ENCODE data around the gene JUP. TPM values are rescaled to one million over a fixed set of nuclear protein-coding genes. Genes with fewer than 3 reads are reported as not detected.
"Not testable (repeated sequence)": the region's sequence is repeated elsewhere in the genome, so short reads cannot be mapped to it uniquely, and the experiment has no call there.

The JUP gene
- total and polyA plus RNA-seq, 4 donors = 35.7 to 64.3 (median 44.7) TPM

DNA sequence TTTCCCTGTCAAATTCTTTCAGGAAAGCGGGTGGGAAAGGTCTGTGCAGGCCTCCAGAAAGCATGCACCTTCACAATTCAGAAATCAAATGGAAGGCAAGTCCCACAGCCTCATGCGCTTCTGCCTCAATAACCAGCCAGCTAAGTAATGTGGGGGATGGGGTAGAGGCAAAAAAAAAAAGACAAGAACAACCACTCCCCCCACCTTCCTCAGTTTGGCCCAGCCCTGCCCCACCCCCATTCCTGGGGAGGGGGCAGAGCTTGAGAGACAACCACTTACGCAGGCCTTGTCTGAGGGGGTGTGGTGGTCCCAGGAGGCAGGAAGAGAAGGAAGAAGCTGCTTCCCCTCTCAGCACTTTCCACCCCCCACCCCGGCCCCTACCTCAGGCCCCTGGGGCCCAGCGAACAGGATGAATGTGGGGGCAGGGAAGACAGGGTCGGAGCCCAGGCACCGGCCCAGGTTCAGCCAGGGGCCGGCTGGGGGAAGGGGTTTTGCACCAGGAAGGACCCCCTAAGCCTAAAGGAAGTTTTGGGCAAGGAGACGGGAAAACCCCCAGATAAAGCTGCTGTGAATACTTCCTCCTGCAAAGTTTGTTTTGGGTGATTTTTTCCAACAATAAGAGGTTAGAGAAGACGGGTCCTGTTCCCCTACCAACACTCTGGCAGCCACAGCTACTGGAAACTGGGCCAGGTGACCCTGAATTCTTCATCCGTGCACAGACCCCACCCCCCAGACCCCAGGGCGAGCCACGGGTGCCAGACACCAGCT, 1.2 kb downstream of the JUP start:
- peaks cover 0 to 6% of the 10 kb centered on the region in 2 donors for H3K4me1 ChIP-seq (ENCODE audit: control insufficient read depth in 1 of 2, insufficient read depth in 2 of 2, low read length in 2 of 2)
- no peaks in the 10 kb centered on the region for H3K27me3 ChIP-seq (ENCODE audit: control insufficient read depth in 1 of 2, insufficient read depth in 2 of 2, low read length in 1 of 2)
- H3K4me3 ChIP-seq (ENCODE audit: low read length in 2 of 2) = peak overlapping the region; percentile 31 to 51
- ATAC-seq (ENCODE audit: low FRiP score) (no peak), DNase-seq (no peak)
- no peaks in the 10 kb centered on the region for H3K36me3 ChIP-seq (ENCODE audit: control insufficient read depth in 1 of 2, insufficient read depth in 2 of 2, low read length in 1 of 2)
- no peaks in the 10 kb centered on the region for H3K9me3 ChIP-seq (ENCODE audit: control insufficient read depth, low read length)
- intact Hi-C loops (cut with DNase I) = no loop called here
- H3K27ac ChIP-seq (ENCODE audit: low read depth in 1 of 2, low read length in 2 of 2) = no peak overlapping the region
- WGBS, 2 donors = 11 to 12% methylated on average over 12 to 13 of the region's 13 CpGs

DNA sequence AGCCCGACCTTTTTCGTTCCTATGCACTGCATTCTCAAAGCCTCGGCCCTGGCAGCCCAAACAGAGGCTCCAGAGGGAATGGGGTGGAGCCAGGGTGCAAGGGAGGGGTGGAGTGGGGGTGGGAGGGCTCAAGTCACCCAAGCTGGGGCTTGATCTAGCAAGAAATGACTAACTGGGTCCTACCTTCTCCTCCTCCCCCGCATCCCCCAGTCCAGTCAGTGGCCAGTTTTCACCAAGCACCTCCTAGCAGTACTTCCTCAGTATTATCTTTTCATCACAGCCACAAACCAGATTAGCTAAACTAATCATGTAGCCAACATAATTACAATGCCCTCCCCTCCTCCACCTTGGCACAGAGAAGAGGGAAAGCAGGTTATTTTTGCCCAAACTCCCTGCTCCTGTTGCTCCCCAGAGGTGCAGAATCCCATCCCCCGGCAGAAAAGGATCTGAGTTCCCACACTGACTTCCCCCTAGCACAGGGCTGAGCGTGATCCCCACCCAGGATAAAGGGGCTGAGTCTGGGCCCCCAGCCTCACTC, 2.2 kb downstream of the JUP start:
- DNase-seq = no peak
- no peak overlapping the region for H3K4me3 ChIP-seq (ENCODE audit: low read length in 2 of 2)
- 17 to 19% methylated on average over 6 of the region's 6 CpGs for WGBS, 2 donors
- no peaks in the 10 kb centered on the region for H3K9me3 ChIP-seq (ENCODE audit: control insufficient read depth, low read length)
- intact Hi-C loops (cut with DNase I) = no loop called here
- peak; percentile 22 for ATAC-seq (ENCODE audit: low FRiP score)
- peaks cover 0 to 6% of the 10 kb centered on the region in 2 donors for H3K4me1 ChIP-seq (ENCODE audit: control insufficient read depth in 1 of 2, insufficient read depth in 2 of 2, low read length in 2 of 2)
- no peak overlapping the region for H3K27ac ChIP-seq (ENCODE audit: low read depth in 1 of 2, low read length in 2 of 2)
- H3K36me3 ChIP-seq (ENCODE audit: control insufficient read depth in 1 of 2, insufficient read depth in 2 of 2, low read length in 1 of 2) = no peaks in the 10 kb centered on the region
- H3K27me3 ChIP-seq (ENCODE audit: control insufficient read depth in 1 of 2, insufficient read depth in 2 of 2, low read length in 1 of 2) = no peaks in the 10 kb centered on the region

DNA sequence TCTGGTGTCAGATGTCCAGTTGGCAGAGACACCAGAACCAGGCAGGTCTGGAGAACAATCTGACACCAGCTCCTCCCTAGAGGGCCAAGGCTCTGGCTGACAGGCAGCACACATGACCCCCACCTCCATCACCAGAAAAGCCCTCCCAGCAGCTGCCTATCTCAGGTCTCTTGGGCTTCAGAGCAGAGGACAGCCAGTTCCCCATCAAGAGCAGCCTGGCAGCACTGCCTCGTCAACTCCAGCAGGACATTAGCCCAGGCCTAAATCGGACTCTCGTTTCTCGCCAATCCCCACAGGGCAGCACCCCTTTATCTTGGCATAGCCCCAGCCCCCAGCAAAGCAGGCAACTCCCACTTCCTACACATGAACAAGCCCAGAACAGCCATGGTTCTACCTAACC, 4.4 kb downstream of the JUP start:
- H3K4me1 ChIP-seq (ENCODE audit: control insufficient read depth in 1 of 2, insufficient read depth in 2 of 2, low read length in 2 of 2) = peaks cover 0 to 6% of the 10 kb centered on the region in 2 donors
- DNase-seq (no peak), ATAC-seq (ENCODE audit: low FRiP score) (no peak)
- H3K27ac ChIP-seq (ENCODE audit: low read depth in 1 of 2, low read length in 2 of 2) = no peak overlapping the region
- H3K4me3 ChIP-seq (ENCODE audit: low read length in 2 of 2) = no peak overlapping the region
- H3K27me3 ChIP-seq (ENCODE audit: control insufficient read depth in 1 of 2, insufficient read depth in 2 of 2, low read length in 1 of 2) = no peaks in the 10 kb centered on the region
- intact Hi-C loops (cut with DNase I) = no loop called here
- 0 to 10% methylated on average over 4 of the region's 4 CpGs for WGBS, 2 donors
- no peaks in the 10 kb centered on the region for H3K36me3 ChIP-seq (ENCODE audit: control insufficient read depth in 1 of 2, insufficient read depth in 2 of 2, low read length in 1 of 2)
- H3K9me3 ChIP-seq (ENCODE audit: control insufficient read depth, low read length) = no peaks in the 10 kb centered on the region

DNA sequence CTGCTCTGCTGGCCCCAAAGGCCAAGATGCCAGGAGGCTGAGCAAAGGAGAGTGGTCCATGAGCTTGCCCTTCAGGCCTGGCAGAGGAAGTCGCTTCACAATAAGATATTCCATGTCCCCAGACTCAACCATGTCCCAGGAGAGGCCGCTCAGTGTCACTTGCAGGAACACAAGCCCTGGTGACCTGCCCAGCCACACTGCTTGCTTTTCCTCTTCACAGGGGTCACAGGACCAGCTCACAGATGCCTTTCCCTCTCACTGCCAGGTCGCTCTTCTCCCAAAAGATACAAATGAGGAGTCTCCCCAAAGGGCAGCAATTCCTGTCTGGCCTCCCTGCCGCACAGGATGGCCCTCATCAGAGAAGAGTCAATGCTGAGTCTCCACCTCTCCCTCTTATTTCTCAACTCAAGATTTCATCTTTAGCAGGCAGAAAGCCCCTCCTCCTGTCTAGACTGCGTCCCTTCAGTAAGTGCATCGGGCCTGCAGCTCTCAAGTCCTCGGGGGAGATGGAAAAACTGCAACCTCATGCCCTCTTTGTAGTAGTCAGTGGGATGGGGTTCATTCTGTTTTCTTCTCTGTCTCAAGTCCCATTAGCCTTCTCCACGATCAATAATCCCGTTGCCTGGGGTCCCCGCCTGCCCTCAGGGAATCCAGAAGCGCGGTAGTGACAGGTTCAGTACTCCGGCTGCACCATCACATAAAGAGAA, 5.0 kb downstream of the JUP start:
- DNase-seq (no peak), ATAC-seq (ENCODE audit: low FRiP score) (no peak)
- Histone ChIP-seq H3K27ac (ENCODE audit: low read depth in 1 of 2, low read length in 2 of 2) (no peak overlapping the region), H3K27me3 (ENCODE audit: control insufficient read depth in 1 of 2, insufficient read depth in 2 of 2, low read length in 1 of 2) (no peaks in the 10 kb centered on the region), H3K9me3 (ENCODE audit: control insufficient read depth, low read length) (no peaks in the 10 kb centered on the region), H3K4me3 (ENCODE audit: low read length in 2 of 2) (no peak overlapping the region), H3K4me1 (ENCODE audit: control insufficient read depth in 1 of 2, insufficient read depth in 2 of 2, low read length in 2 of 2) (peaks cover 0 to 6% of the 10 kb centered on the region in 2 donors), H3K36me3 (ENCODE audit: control insufficient read depth in 1 of 2, insufficient read depth in 2 of 2, low read length in 1 of 2) (no peaks in the 10 kb centered on the region)
- intact Hi-C loops (cut with DNase I) = no loop called here
- 74 to 78% methylated on average over 13 of the region's 13 CpGs for WGBS, 2 donors

DNA sequence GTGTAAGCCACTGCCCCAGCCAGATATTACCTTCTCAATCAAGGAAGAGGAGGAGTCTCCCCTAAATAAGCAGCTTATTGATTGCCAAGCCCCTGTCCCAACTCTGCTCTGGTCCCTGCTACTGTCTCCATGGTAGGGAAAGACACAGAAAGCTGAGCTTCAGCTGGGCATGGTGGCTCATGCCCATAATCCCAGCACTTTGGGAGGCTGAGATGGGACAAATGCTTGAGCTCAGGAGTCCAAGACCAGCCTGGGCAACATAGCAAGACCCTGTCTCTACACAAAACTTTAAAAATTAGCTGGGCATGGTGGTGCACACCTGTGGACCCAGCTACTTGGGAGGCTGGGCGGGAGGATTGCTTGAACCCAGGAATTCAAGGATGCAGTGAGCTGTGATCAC, 6.6 kb downstream of the JUP start:
- no peaks in the 10 kb centered on the region for H3K27me3 ChIP-seq (ENCODE audit: control insufficient read depth in 1 of 2, insufficient read depth in 2 of 2, low read length in 1 of 2)
- no peaks in the 10 kb centered on the region for H3K9me3 ChIP-seq (ENCODE audit: control insufficient read depth, low read length)
- H3K4me3 ChIP-seq (ENCODE audit: low read length in 2 of 2) = no peak overlapping the region
- H3K4me1 ChIP-seq (ENCODE audit: control insufficient read depth in 1 of 2, insufficient read depth in 2 of 2, low read length in 2 of 2) = no peaks in the 10 kb centered on the region
- ATAC-seq (ENCODE audit: low FRiP score) (no peak), DNase-seq (no peak)
- H3K36me3 ChIP-seq (ENCODE audit: control insufficient read depth in 1 of 2, insufficient read depth in 2 of 2, low read length in 1 of 2) = no peaks in the 10 kb centered on the region
- no peak overlapping the region for H3K27ac ChIP-seq (ENCODE audit: low read depth in 1 of 2, low read length in 2 of 2)
- intact Hi-C loops (cut with DNase I) = no loop called here
- WGBS, 2 donors = 95 to 100% methylated on average over 1 of the region's 1 CpG

DNA sequence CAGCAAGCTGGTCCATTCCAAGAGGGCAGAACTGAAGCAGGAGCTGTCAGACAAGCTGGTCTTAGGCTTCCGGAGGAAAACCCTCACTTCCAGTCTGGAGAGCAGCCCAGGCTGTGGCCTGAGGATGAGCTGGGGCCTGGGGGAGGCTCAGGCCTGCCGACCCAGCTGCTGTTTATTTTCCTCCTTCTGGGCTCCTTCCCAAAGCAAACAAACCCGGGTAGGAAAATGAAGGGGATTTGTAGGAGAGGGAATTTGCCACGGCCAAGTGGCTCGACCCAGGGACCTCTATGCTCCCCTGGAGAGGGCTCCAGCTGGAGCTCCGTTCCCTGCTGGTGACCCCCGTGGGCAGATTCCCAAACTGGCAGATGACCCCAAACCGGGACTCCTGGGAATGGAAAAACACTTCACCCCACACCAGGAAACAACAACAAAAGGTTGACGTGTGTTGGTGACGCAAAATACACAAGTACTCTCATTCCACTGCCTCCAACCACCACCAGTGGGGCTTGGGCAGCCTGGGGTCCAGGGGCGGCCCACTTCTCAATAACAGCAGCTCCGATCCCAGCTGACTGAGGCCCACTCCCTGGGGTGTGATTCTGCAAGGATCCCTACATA, 8.8 kb downstream of the JUP start:
- H3K36me3 ChIP-seq (ENCODE audit: control insufficient read depth in 1 of 2, insufficient read depth in 2 of 2, low read length in 1 of 2) = no peaks in the 10 kb centered on the region
- 19 to 22% methylated on average over 12 of the region's 12 CpGs for whole genome bisulfite sequencing, 2 donors
- peak overlapping the region in 1 of 2 donors; percentile 41 for H3K27ac ChIP-seq (ENCODE audit: low read depth in 1 of 2, low read length in 2 of 2)
- H3K4me1 ChIP-seq (ENCODE audit: control insufficient read depth in 1 of 2, insufficient read depth in 2 of 2, low read length in 2 of 2) = no peaks in the 10 kb centered on the region
- ATAC-seq (ENCODE audit: low FRiP score) (peak; percentile 72), DNase-seq (peak in 1 of 2 donors; percentile 78)
- H3K27me3 ChIP-seq (ENCODE audit: control insufficient read depth in 1 of 2, insufficient read depth in 2 of 2, low read length in 1 of 2) = no peaks in the 10 kb centered on the region
- intact Hi-C loops (cut with DNase I) = no loop called here
- no peaks in the 10 kb centered on the region for H3K9me3 ChIP-seq (ENCODE audit: control insufficient read depth, low read length)
- H3K4me3 ChIP-seq (ENCODE audit: low read length in 2 of 2) = no peak overlapping the region

DNA sequence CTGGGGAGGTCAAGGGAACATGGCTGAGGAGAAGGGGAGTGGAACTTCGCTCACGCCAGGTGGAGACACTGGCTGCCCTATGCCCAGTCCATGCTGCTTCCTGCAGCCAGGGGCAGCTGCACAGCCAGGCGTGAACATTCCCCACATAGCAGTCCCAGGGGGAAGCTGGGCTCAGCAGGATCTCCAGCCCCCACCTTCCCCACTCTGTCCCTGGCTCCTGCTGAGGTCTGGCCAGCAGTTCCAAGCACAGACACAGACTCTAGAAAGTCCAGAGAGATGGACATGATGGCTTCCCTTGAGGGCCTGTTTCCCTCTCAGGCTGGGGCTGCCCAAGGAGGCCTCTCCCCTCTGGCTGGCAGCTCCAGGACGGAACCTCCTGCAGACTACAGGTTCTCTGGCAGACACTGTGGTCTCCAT, 9.3 kb downstream of the JUP start:
- DNase-seq (no peak), ATAC-seq (ENCODE audit: low FRiP score) (peak; percentile 59)
- Histone ChIP-seq H3K36me3 (ENCODE audit: control insufficient read depth in 1 of 2, insufficient read depth in 2 of 2, low read length in 1 of 2) (no peaks in the 10 kb centered on the region), H3K4me1 (ENCODE audit: control insufficient read depth in 1 of 2, insufficient read depth in 2 of 2, low read length in 2 of 2) (no peaks in the 10 kb centered on the region), H3K27me3 (ENCODE audit: control insufficient read depth in 1 of 2, insufficient read depth in 2 of 2, low read length in 1 of 2) (no peaks in the 10 kb centered on the region), H3K4me3 (ENCODE audit: low read length in 2 of 2) (no peak overlapping the region), H3K27ac (ENCODE audit: low read depth in 1 of 2, low read length in 2 of 2) (peak overlapping the region in 1 of 2 donors; percentile 34), H3K9me3 (ENCODE audit: control insufficient read depth, low read length) (no peaks in the 10 kb centered on the region)
- intact Hi-C loops (cut with DNase I) = no loop called here
- WGBS, 2 donors = 24 to 29% methylated on average over 4 of the region's 4 CpGs

DNA sequence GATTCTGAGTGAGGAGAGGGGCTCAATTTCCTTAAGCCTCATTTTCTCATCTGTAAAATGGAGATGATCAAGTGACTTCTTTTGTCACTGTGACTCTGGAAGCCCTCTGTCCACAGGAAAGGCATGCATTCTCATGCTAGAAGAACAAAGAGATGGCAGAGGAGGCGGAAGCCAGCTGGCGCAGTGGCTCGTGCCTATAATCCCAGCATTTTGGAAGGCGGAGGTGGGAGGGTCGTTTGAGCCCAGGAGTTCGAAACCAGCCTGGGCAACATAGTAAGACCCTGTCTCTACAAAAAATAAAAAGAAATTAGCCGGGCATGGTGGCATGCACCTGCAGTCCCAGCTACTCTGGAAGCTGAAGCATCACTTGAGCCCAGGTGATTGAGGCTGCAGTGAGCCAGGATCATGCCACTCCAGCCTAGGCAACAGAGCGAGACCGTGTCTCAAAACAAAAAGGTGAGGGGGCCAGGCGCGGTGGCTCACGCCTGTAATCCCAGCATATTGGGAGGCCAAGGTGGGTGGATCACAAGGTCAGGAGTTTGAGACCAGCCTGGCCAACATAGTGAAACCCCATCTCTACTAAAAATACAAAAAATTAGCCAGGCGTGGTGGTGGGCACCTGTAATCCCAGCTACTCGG, 10.1 kb downstream of the JUP start:
- H3K4me3 ChIP-seq (ENCODE audit: low read length in 2 of 2); ATAC-seq (ENCODE audit: low FRiP score); intact Hi-C loops (cut with DNase I); H3K4me1 ChIP-seq (ENCODE audit: control insufficient read depth in 1 of 2, insufficient read depth in 2 of 2, low read length in 2 of 2); DNase-seq; H3K27me3 ChIP-seq (ENCODE audit: control insufficient read depth in 1 of 2, insufficient read depth in 2 of 2, low read length in 1 of 2); H3K36me3 ChIP-seq (ENCODE audit: control insufficient read depth in 1 of 2, insufficient read depth in 2 of 2, low read length in 1 of 2); H3K27ac ChIP-seq (ENCODE audit: low read depth in 1 of 2, low read length in 2 of 2); H3K9me3 ChIP-seq (ENCODE audit: control insufficient read depth, low read length): not testable (repeated sequence)
- WGBS, 2 donors = 91 to 92% methylated on average over 14 of the region's 14 CpGs

Measured in aorta (tissue), 5 donors.